Panc1 (cell line): ENCODE results near the gene LAMA5.

Source experiments
- SIN3A ChIP-seq: IDR thresholded peaks from 2 replicates; pipeline ENCODE4 v1.6.1; 2012; ENCODE audit warnings: low read depth, mild to moderate bottlenecking, low read length, moderate library complexity, borderline replicate concordance; ENCODE audit not compliant: insufficient read depth
- TCF7L2 ChIP-seq: IDR thresholded peaks from 2 replicates; pipeline ENCODE4 v1.6.1; 2011; ENCODE audit warnings: mild to moderate bottlenecking, low read depth, low read length, inconsistent platforms
- TF ChIP-seq, protein P1 (sequence below): fragments of 450-650 bp; IDR thresholded peaks from 2 replicates; pipeline ENCODE4 v1.5.1; 2017; ENCODE audit warnings: mild to moderate bottlenecking
- TF ChIP-seq, protein P2 (sequence below), 2 experiments: IDR thresholded peaks; 2 replicates each; pipeline ENCODE4 v1.6.1; 2011 to 2012; ENCODE audit warnings: low read depth in 2 of 2, control low read depth in 1 of 2, low read length in 1 of 2, mild to moderate bottlenecking in 1 of 2, moderate library complexity in 1 of 2; ENCODE audit not compliant: insufficient read depth in 1 of 2

DNA sequence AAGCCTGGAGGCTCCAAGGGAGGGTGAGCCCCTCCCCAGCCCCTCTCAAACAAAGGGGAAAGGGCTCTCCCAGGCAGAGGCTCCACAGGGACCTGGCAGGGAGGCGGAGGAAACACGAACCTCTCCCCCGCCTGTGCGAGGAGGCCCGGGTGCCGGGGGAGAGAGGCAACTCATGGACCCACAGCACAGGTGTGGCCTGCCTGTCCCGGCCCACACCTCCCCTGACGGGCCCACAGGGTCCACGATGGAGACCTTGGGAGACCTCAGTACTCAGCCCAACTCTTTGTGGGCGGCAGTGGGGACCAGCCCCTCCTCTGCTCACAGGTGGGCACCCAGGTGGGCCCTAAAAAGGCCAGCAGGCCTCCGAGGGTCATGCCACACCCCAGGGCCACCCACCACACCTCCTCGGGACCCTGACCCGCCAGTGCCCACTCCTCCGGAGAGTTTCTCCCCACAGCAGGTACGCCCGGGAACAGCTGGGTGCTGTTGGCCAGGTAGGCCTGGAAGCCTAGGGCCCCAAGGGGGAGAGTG is 12.2 kb downstream of the LAMA5 start:
- TF ChIP-seq, protein P1, sequence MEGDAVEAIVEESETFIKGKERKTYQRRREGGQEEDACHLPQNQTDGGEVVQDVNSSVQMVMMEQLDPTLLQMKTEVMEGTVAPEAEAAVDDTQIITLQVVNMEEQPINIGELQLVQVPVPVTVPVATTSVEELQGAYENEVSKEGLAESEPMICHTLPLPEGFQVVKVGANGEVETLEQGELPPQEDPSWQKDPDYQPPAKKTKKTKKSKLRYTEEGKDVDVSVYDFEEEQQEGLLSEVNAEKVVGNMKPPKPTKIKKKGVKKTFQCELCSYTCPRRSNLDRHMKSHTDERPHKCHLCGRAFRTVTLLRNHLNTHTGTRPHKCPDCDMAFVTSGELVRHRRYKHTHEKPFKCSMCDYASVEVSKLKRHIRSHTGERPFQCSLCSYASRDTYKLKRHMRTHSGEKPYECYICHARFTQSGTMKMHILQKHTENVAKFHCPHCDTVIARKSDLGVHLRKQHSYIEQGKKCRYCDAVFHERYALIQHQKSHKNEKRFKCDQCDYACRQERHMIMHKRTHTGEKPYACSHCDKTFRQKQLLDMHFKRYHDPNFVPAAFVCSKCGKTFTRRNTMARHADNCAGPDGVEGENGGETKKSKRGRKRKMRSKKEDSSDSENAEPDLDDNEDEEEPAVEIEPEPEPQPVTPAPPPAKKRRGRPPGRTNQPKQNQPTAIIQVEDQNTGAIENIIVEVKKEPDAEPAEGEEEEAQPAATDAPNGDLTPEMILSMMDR: no peak
- TF ChIP-seq, protein P2, sequence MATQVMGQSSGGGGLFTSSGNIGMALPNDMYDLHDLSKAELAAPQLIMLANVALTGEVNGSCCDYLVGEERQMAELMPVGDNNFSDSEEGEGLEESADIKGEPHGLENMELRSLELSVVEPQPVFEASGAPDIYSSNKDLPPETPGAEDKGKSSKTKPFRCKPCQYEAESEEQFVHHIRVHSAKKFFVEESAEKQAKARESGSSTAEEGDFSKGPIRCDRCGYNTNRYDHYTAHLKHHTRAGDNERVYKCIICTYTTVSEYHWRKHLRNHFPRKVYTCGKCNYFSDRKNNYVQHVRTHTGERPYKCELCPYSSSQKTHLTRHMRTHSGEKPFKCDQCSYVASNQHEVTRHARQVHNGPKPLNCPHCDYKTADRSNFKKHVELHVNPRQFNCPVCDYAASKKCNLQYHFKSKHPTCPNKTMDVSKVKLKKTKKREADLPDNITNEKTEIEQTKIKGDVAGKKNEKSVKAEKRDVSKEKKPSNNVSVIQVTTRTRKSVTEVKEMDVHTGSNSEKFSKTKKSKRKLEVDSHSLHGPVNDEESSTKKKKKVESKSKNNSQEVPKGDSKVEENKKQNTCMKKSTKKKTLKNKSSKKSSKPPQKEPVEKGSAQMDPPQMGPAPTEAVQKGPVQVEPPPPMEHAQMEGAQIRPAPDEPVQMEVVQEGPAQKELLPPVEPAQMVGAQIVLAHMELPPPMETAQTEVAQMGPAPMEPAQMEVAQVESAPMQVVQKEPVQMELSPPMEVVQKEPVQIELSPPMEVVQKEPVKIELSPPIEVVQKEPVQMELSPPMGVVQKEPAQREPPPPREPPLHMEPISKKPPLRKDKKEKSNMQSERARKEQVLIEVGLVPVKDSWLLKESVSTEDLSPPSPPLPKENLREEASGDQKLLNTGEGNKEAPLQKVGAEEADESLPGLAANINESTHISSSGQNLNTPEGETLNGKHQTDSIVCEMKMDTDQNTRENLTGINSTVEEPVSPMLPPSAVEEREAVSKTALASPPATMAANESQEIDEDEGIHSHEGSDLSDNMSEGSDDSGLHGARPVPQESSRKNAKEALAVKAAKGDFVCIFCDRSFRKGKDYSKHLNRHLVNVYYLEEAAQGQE (IDR thresholded peaks at IDR 0.05; ENCODE audit: insufficient read depth in 1 of 2, low read depth in 2 of 2, low read length in 1 of 2): no peak
- TF ChIP-seq SIN3A: no peak
- no peak for TF ChIP-seq TCF7L2
